Neural progenitor cell (in vitro differentiated cells): ENCODE data around the gene FUS. TPM values are rescaled to one million over a fixed set of nuclear protein-coding genes. Genes with fewer than 3 reads are reported as not detected.
"Not testable (repeated sequence)": the region's sequence is repeated elsewhere in the genome, so short reads cannot be mapped to it uniquely, and the experiment has no call there.

Source experiments
- DNase-seq: peaks from one replicate; pipeline ENCODE4 v3.0.0-alpha.2; 2016; ENCODE audit warnings: low spot score
- H2AFZ ChIP-seq: fragments of 200-600 bp; sonication (generic); replicated peaks from 2 replicates; pipeline ENCODE4 v1.6.1; 2016; ENCODE audit warnings: antibody characterized with exemption
- H3F3A ChIP-seq: fragments of 200-600 bp; sonication (generic); 2 replicates; pipeline ENCODE4 v1.6.1; 2016; ENCODE audit warnings: antibody characterized with exemption, low read depth
- H3K27ac ChIP-seq: fragments of 200-600 bp; sonication (generic); 2 replicates; pipeline ENCODE4 v1.5.1; 2016; ENCODE audit warnings: mild to moderate bottlenecking
- H3K27me3 ChIP-seq: fragments of 200-600 bp; sonication (generic); 2 replicates; pipeline ENCODE4 v1.6.1; 2016; ENCODE audit warnings: mild to moderate bottlenecking, moderate library complexity
- H3K36me3 ChIP-seq: fragments of 200-600 bp; sonication (generic); 2 replicates; pipeline ENCODE4 v1.5.1; 2016
- H3K4me1 ChIP-seq: fragments of 200-600 bp; sonication (generic); 2 replicates; pipeline ENCODE4 v1.6.1; 2016; ENCODE audit warnings: mixed run types
- H3K4me2 ChIP-seq: fragments of 200-600 bp; sonication (generic); 2 replicates; pipeline ENCODE4 v1.6.1; 2016
- H3K4me3 ChIP-seq: fragments of 200-600 bp; sonication (generic); 2 replicates; pipeline ENCODE4 v1.5.1; 2016
- H3K79me2 ChIP-seq: fragments of 200-600 bp; sonication (generic); 2 replicates; pipeline ENCODE4 v1.6.1; 2016; ENCODE audit warnings: low read depth
- H3K9ac ChIP-seq: fragments of 200-600 bp; sonication (generic); 2 replicates; pipeline ENCODE4 v1.6.1; 2016
- H3K9me3 ChIP-seq: fragments of 200-600 bp; sonication (generic); 2 replicates; pipeline ENCODE4 v1.5.1; 2016; ENCODE audit warnings: low read depth
- H4K20me1 ChIP-seq: fragments of 200-600 bp; sonication (generic); 2 replicates; pipeline ENCODE4 v1.6.1; 2016; ENCODE audit warnings: low read depth
- H3K27ac Mint-ChIP-seq: 3 replicates; pipeline ENCODE4 v1.8.0; 2021; ENCODE audit warnings: mixed read lengths
- H3K27me3 Mint-ChIP-seq: 2 replicates; pipeline ENCODE4 v1.8.0; 2022; ENCODE audit warnings: low read depth, mild to moderate bottlenecking, inconsistent platforms, moderate library complexity, mixed read lengths; ENCODE audit not compliant: insufficient read depth
- H3K36me3 Mint-ChIP-seq: 3 replicates; pipeline ENCODE4 v1.8.0; 2021; ENCODE audit warnings: mixed read lengths
- H3K4me1 Mint-ChIP-seq: 3 replicates; pipeline ENCODE4 v1.8.0; 2021; ENCODE audit warnings: mixed read lengths
- H3K4me3 Mint-ChIP-seq: 3 replicates; pipeline ENCODE4 v1.8.0; 2021; ENCODE audit warnings: mild to moderate bottlenecking, moderate library complexity, mixed read lengths
- H3K9me3 Mint-ChIP-seq: 3 replicates; pipeline ENCODE4 v1.8.0; 2020; ENCODE audit warnings: mixed read lengths
- EZH2 ChIP-seq: fragments of 200-600 bp; sonication (generic); IDR thresholded peaks from 2 replicates; pipeline ENCODE4 v1.6.1; 2017; ENCODE audit warnings: antibody characterized with exemption, mild to moderate bottlenecking, moderate library complexity
- EZH2phosphoT487 ChIP-seq: fragments of 200-600 bp; sonication (generic); IDR thresholded peaks from 2 replicates; pipeline ENCODE4 v1.6.1; 2017; ENCODE audit warnings: antibody characterized with exemption
- total RNA-seq: library from RNA; depleted of rRNA; stranded (reverse); fragments of >200 nt; gene quantifications from 2 replicates; pipeline ENCODE4 v1.2.3, GENCODE V29; 2015; ENCODE audit warnings: low replicate concordance
- TF ChIP-seq, protein P1 (sequence below): fragments of 200-600 bp; sonication (generic); IDR thresholded peaks from 2 replicates; pipeline ENCODE4 v1.5.1; 2017; ENCODE audit warnings: antibody characterized with exemption, mild to moderate bottlenecking

FUS gene
- total RNA-seq, 1 donor from 2014 or later = 81.7 TPM

DNA sequence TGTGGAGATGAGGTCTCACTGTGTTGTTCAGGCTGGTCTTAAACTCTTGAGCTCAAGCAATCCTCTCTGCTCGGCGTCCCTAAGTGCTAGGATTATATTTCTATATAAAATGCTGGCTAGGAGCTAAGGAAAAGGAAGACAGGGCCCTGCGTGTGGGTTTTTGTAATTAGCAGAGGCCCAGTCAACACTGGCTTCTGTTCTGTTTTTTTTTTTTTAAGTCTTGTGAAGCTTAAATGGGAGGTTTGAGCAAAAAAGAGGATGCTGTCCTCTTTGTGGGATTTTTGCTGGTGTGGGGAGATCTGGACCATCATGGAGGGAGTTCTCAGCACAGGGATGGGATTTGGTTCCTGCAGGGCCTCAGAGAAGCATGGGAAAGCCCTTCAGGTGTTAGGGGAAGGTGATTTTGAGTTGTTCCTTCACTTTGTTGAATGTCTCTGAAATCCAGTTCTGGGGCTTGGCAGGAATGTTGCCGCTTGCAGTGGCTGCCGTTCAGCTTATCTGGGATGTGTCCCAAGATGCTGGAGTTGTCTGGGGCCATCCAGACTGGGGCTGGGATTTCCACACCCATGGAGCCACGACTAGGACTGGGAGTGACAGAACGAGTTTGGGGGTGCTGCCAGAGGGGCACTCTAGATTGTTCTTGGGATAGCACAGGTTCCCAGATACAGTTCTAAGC is 18.4 kb downstream of the FUS start:
- Mint-ChIP-seq H3K36me3 (peaks cover 36% of the 10 kb centered on the region), H3K27me3 (peaks cover 21% of the 10 kb centered on the region), H3K27ac (no peak overlapping the region), H3K4me3 (no peak overlapping the region), H3K9me3 (no peaks in the 10 kb centered on the region), H3K4me1 (no peaks in the 10 kb centered on the region)
- H3K9me3 ChIP-seq = no peaks in the 10 kb centered on the region
- H3K27ac ChIP-seq = no peak overlapping the region
- H3K79me2 ChIP-seq = peaks cover 4% of the 10 kb centered on the region
- H3K9ac ChIP-seq = no peak overlapping the region
- TF ChIP-seq, protein P1, sequence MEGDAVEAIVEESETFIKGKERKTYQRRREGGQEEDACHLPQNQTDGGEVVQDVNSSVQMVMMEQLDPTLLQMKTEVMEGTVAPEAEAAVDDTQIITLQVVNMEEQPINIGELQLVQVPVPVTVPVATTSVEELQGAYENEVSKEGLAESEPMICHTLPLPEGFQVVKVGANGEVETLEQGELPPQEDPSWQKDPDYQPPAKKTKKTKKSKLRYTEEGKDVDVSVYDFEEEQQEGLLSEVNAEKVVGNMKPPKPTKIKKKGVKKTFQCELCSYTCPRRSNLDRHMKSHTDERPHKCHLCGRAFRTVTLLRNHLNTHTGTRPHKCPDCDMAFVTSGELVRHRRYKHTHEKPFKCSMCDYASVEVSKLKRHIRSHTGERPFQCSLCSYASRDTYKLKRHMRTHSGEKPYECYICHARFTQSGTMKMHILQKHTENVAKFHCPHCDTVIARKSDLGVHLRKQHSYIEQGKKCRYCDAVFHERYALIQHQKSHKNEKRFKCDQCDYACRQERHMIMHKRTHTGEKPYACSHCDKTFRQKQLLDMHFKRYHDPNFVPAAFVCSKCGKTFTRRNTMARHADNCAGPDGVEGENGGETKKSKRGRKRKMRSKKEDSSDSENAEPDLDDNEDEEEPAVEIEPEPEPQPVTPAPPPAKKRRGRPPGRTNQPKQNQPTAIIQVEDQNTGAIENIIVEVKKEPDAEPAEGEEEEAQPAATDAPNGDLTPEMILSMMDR = no peak
- no peak for TF ChIP-seq EZH2
- no peak for TF ChIP-seq EZH2phosphoT487
- no peaks in the 10 kb centered on the region for H3K4me1 ChIP-seq
- H3K27me3 ChIP-seq = peaks cover 33% of the 10 kb centered on the region
- H3K4me3 ChIP-seq = no peak overlapping the region
- no peak for DNase-seq
- H4K20me1 ChIP-seq = peaks cover 93% of the 10 kb centered on the region
- H3K4me2 ChIP-seq = no peak overlapping the region
- no peak overlapping the region for H2AFZ ChIP-seq
- no peaks in the 10 kb centered on the region for H3K36me3 ChIP-seq
- peaks cover 79% of the 10 kb centered on the region for H3F3A ChIP-seq

DNA sequence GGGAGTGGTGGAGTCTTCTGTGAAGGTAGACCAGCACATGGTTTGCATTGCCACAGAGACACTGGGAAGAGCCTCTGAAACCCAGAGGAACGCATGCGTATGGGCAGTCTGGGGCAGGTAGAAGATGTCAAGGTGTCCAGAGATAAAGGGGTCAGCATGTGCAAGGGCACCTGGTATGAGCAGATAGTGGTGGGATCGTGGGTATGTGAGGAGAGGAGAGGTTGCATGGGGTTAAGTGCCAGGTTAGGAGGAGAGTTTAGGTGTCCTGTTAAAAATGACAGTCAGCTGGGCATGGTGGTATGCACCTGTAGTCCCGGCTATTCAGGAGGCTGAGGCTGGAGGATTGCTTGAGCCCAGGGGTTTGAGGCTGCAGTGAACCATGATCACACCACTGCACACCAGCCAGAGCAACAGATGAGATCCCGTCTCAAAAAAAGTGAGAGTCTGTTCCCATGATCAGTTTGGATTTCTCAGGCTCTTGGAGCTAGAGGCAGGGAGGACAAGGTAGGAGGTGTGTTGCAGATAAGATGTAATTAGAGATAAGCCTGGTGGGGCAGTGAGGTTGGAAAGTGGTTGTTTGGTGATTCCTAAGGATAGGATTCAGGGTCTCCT is 19.6 kb downstream of the FUS start:
- Mint-ChIP-seq H3K9me3 (no peaks in the 10 kb centered on the region), H3K4me3 (no peak overlapping the region), H3K4me1 (no peaks in the 10 kb centered on the region), H3K27me3 (peaks cover 25% of the 10 kb centered on the region), H3K27ac (no peak overlapping the region), H3K36me3 (peaks cover 32% of the 10 kb centered on the region)
- no peak overlapping the region for H3K4me2 ChIP-seq
- H3K9me3 ChIP-seq = no peaks in the 10 kb centered on the region
- no peaks in the 10 kb centered on the region for H3K4me1 ChIP-seq
- peaks cover 45% of the 10 kb centered on the region for H3K27me3 ChIP-seq
- peaks cover 85% of the 10 kb centered on the region for H4K20me1 ChIP-seq
- no peak for TF ChIP-seq EZH2phosphoT487
- TF ChIP-seq, protein P1 = no peak
- no peak for TF ChIP-seq EZH2
- H2AFZ ChIP-seq = no peak overlapping the region
- H3F3A ChIP-seq = peaks cover 69% of the 10 kb centered on the region
- no peaks in the 10 kb centered on the region for H3K36me3 ChIP-seq
- no peak overlapping the region for H3K9ac ChIP-seq
- no peak for DNase-seq
- no peak overlapping the region for H3K4me3 ChIP-seq
- H3K79me2 ChIP-seq = no peaks in the 10 kb centered on the region
- H3K27ac ChIP-seq = no peak overlapping the region

DNA sequence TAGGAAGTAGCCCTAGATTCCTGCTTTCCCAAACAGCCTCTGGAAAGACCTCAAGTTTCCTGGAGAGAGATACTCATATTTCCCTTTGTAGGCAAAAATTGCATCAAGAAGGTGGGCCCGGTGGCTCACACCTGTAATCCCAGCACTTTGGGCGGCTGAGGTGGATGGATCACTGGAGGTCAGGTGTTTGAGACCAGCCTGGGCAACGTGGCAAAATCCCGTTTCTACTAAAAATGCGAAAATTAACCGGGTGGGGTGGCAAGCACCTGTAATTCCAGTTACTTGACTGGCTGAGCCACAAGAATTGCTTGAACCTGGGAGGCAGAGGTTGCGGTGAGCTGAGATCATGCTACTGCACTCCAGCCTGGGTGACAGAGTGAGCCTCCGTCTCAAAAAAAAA is 20.2 kb downstream of the FUS start:
- DNase-seq, H2AFZ ChIP-seq, H3K9me3 ChIP-seq, H3K4me1 Mint-ChIP-seq, H3K4me3 Mint-ChIP-seq, H3K4me2 ChIP-seq, H3K79me2 ChIP-seq, H3K36me3 ChIP-seq, H3K4me3 ChIP-seq, H3K27ac Mint-ChIP-seq, H3K9me3 Mint-ChIP-seq, H3K27ac ChIP-seq, H3K9ac ChIP-seq, H3K4me1 ChIP-seq: not testable (repeated sequence)
- Histone ChIP-seq H3F3A (peaks cover 64% of the 10 kb centered on the region), H3K27me3 (peaks cover 50% of the 10 kb centered on the region), H4K20me1 (peaks cover 80% of the 10 kb centered on the region)
- Mint-ChIP-seq H3K27me3 (peaks cover 27% of the 10 kb centered on the region), H3K36me3 (peaks cover 27% of the 10 kb centered on the region)
